Measurements from ENCODE around the gene CDK8.

- no peak for TF ChIP-seq CTCF (IDR thresholded peaks at IDR 0.05; ENCODE audit: low read depth, low read length)
- TF ChIP-seq EZH2phosphoT487 (IDR thresholded peaks at IDR 0.05; ENCODE audit: low read depth) = no peak
Observed at GRCh38 chr13:26412936-26413716, 159.2 kb downstream of the CDK8 start.
